Activated naive CD8-positive, alpha-beta T cell treated with anti-CD3 and anti-CD28 coated beads, Interleukin-2, amount 10 ng/mL, durations not matched to agents 7 days and 5 days (primary cell): ENCODE measurements around the gene BTBD7. TPM values are rescaled to one million over a fixed set of nuclear protein-coding genes. Genes with fewer than 3 reads are reported as not detected.

ENCODE experiments used
- ATAC-seq: fragments of 150-1000 bp; cut with Tn5 transposase; one replicate; pipeline ENCODE4 v1.10.0; 2021; ENCODE audit warnings: low read depth, moderate library complexity
- POLR2A ChIA-PET: fragments of 350-600 bp; sonication (Branson Sonifier 250); formaldehyde crosslinking; loops from one replicate; lab custom pipeline; 2021; ENCODE audit warnings: antibody characterized with exemption; lab: Charles Lee
- DNase-seq: peaks from one replicate; pipeline ENCODE4 v3.0.0; 2021
- H3K27ac Mint-ChIP-seq: one replicate; pipeline ENCODE4 v1.8.0; 2022; ENCODE audit warnings: mild to moderate bottlenecking, mixed read lengths
- H3K27me3 Mint-ChIP-seq: one replicate; pipeline ENCODE4 v1.8.0; 2022; ENCODE audit warnings: mild to moderate bottlenecking, moderate library complexity, mixed read lengths
- H3K36me3 Mint-ChIP-seq: one replicate; pipeline ENCODE4 v1.8.0; 2021; ENCODE audit warnings: mild to moderate bottlenecking, mixed read lengths
- H3K4me1 Mint-ChIP-seq: one replicate; pipeline ENCODE4 v1.8.0; 2021; ENCODE audit warnings: mixed read lengths
- H3K4me3 Mint-ChIP-seq: one replicate; pipeline ENCODE4 v1.8.0; 2022; ENCODE audit warnings: mild to moderate bottlenecking, moderate library complexity, mixed read lengths
- H3K9me3 Mint-ChIP-seq: one replicate; pipeline ENCODE4 v1.8.0; 2021; ENCODE audit warnings: mixed read lengths
- total RNA-seq, 2 experiments: library from RNA; stranded (reverse); gene quantifications; one replicate each; pipeline ENCODE4 v1.2.3, GENCODE V29; 2021

Gene BTBD7
- total RNA-seq, 2 experiments from 2014 or later = 22.3 to 24.8 TPM

GRCh38 chr14:93207468-93208308 is 125.1 kb downstream of the BTBD7 start:
- no peak for DNase-seq
- no peaks in the 10 kb centered on the region for H3K27me3 Mint-ChIP-seq
- H3K9me3 Mint-ChIP-seq = no peaks in the 10 kb centered on the region
- peaks cover 36% of the 10 kb centered on the region for H3K4me1 Mint-ChIP-seq
- H3K4me3 Mint-ChIP-seq = peak overlapping the region; percentile 99
- ATAC-seq = peak; percentile 46
- POLR2A ChIA-PET = interaction anchor here (0.8 to 4.0 kb wide), 4 partner anchors 14 to 31 kb away, joined by 5 to 64 read pairs (median 6); partner anchors contain the start of genes LYSET and MOAP1
- peaks cover 11% of the 10 kb centered on the region for H3K36me3 Mint-ChIP-seq
- H3K27ac Mint-ChIP-seq = peak overlapping the region; percentile 84

GRCh38 chr14:93206793-93207467 is 125.9 kb downstream of the BTBD7 start, which contains the start of the genes GON7 and UBR7:
Gene GON7, minus strand, starts transcription at chr14:93207065. Its CDS starts 28 bp downstream, at chr14:93207037.
Gene UBR7, plus strand, starts transcription at chr14:93207256. Its CDS starts 36 bp downstream, at chr14:93207292.
- peaks cover 36% of the 10 kb centered on the region for H3K4me1 Mint-ChIP-seq
- H3K27ac Mint-ChIP-seq = peak within 1 kb of the TSS; percentile 90
- DNase-seq (peak; percentile 88), ATAC-seq (peak; percentile 90)
- peaks cover 9% of the 10 kb centered on the region for H3K36me3 Mint-ChIP-seq
- H3K9me3 Mint-ChIP-seq = no peaks in the 10 kb centered on the region
- POLR2A ChIA-PET = interaction anchor here (0.8 to 4.0 kb wide), 7 partner anchors 15 to 92 kb away, joined by 3 to 64 read pairs (median 6); partner anchors contain the start of genes LYSET and MOAP1
- peak within 1 kb of the TSS; percentile 99 for H3K4me3 Mint-ChIP-seq
- no peaks in the 10 kb centered on the region for H3K27me3 Mint-ChIP-seq

- ATAC-seq (no peak), DNase-seq (no peak)
- Mint-ChIP-seq H3K4me3 (no peak overlapping the region), H3K27ac (no peak overlapping the region), H3K4me1 (peaks cover 20% of the 10 kb centered on the region), H3K9me3 (no peaks in the 10 kb centered on the region), H3K36me3 (peaks cover 7% of the 10 kb centered on the region), H3K27me3 (no peaks in the 10 kb centered on the region)
- POLR2A ChIA-PET = no interaction called here
Measured at GRCh38 chr14:93201155-93201704, 131.6 kb downstream of the BTBD7 start.

GRCh38 chr14:93200553-93200952 is 132.3 kb downstream of the BTBD7 start:
- Mint-ChIP-seq H3K36me3 (peaks cover 7% of the 10 kb centered on the region), H3K4me1 (peaks cover 17% of the 10 kb centered on the region), H3K4me3 (no peak overlapping the region), H3K27me3 (no peaks in the 10 kb centered on the region), H3K27ac (no peak overlapping the region), H3K9me3 (no peaks in the 10 kb centered on the region)
- no peak for ATAC-seq
- DNase-seq = no peak
- POLR2A ChIA-PET = no interaction called here

GRCh38 chr14:93199031-93199430 is 133.8 kb downstream of the BTBD7 start:
- H3K27me3 Mint-ChIP-seq = no peaks in the 10 kb centered on the region
- H3K4me3 Mint-ChIP-seq = no peak overlapping the region
- ATAC-seq (no peak), DNase-seq (no peak)
- no peaks in the 10 kb centered on the region for H3K9me3 Mint-ChIP-seq
- peaks cover 7% of the 10 kb centered on the region for H3K36me3 Mint-ChIP-seq
- POLR2A ChIA-PET = interaction anchor here (1.2 kb wide), 1 partner anchor 8 kb away, joined by 6 read pairs; no protein-coding TSS in a partner anchor
- peaks cover 6% of the 10 kb centered on the region for H3K4me1 Mint-ChIP-seq
- H3K27ac Mint-ChIP-seq = no peak overlapping the region

- H3K4me1 Mint-ChIP-seq = no peaks in the 10 kb centered on the region
- POLR2A ChIA-PET = interaction anchor here (0.6 to 0.9 kb wide), 2 partner anchors 10 to 11 kb away, joined by 3 read pairs; partner anchors contain the start of genes LYSET and MOAP1
- no peaks in the 10 kb centered on the region for H3K9me3 Mint-ChIP-seq
- no peaks in the 10 kb centered on the region for H3K27me3 Mint-ChIP-seq
- no peak overlapping the region for H3K27ac Mint-ChIP-seq
- DNase-seq = no peak
- H3K4me3 Mint-ChIP-seq = no peak overlapping the region
- ATAC-seq = no peak
- H3K36me3 Mint-ChIP-seq = peaks cover 5% of the 10 kb centered on the region
Measured at GRCh38 chr14:93195316-93195999, 137.4 kb downstream of the BTBD7 start.

Other genes with a start within 250 kb of the BTBD7 start
- 10 to 100 TPM; 89.5 to 94.1 TPM for gene ITPK1, start 217.1 kb downstream of the BTBD7 start, total RNA-seq
- 10 to 100 TPM; 31.6 TPM for gene MOAP1, start 148.1 kb downstream of the BTBD7 start, total RNA-seq
- 10 to 100 TPM; 11.9 to 12.7 TPM for gene LYSET, start 147.7 kb downstream of the BTBD7 start, total RNA-seq
- 10 to 100 TPM; 17.3 to 17.7 TPM for gene GON7, start 126.0 kb downstream of the BTBD7 start, total RNA-seq
- gene UBR7, start 125.8 kb downstream of the BTBD7 start, total RNA-seq = 10 to 100 TPM; 36.7 to 38.5 TPM
- gene COX8C, start 14.1 kb upstream of the BTBD7 start, total RNA-seq = not detected
- gene UNC79, start 97.9 kb upstream of the BTBD7 start, total RNA-seq = not detected